ENCODE results near the gene ATP2B2.

Gene ATP2B2

DNA sequence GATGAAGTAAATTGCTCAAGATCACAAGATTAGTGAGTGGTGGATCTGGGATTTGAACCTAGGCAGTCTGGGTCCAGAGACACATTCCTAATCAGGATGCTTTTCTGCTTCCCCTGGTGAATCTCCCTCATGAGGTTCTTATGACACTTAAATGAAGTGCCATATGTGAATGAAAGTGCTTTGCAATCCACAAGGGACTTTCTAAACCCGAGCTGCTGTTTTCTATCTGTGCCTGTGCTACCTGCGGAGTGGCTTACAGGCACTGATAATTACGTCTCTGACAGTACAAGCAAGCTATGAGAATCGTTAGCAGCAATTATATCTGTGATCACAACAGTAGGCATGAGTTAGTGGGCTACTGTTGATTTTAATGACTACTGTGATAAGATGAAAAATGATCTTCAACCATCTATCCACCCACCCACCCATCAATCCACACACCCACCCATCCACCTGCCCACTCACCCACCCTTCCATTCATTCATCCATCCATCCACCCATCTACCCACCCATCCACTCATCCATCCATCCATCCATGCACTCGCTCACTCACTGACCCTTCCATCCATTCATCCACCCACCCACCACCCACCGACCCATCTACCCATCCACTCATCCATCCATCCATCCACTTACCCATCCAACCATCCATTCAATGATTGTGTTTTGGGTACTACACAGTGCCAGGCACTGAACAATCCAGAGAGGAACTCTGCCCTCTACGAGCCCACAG, 51.8 kb downstream of the ATP2B2 start:
- Histone ChIP-seq H4K20me1 (ENCODE audit: insufficient read depth) (no peaks in the 10 kb centered on the region), H3K27me3 (ENCODE audit: insufficient read depth, low read depth) (no peaks in the 10 kb centered on the region), H3K4me3 (IDR thresholded peaks at IDR 0.05; ENCODE audit: insufficient read depth, low read depth, low read length) (no peak overlapping the region), H3K27ac (no peak overlapping the region), H3K4me2 (no peak overlapping the region), H3K9ac (no peak overlapping the region), H3K4me1 (ENCODE audit: low read depth, poor library complexity, severe bottlenecking) (no peaks in the 10 kb centered on the region), H2AFZ (ENCODE audit: low read depth) (no peak overlapping the region), H3K36me3 (ENCODE audit: insufficient read depth) (no peaks in the 10 kb centered on the region), H3K79me2 (ENCODE audit: insufficient read depth, low read depth) (no peaks in the 10 kb centered on the region)
- TF ChIP-seq, protein P1, sequence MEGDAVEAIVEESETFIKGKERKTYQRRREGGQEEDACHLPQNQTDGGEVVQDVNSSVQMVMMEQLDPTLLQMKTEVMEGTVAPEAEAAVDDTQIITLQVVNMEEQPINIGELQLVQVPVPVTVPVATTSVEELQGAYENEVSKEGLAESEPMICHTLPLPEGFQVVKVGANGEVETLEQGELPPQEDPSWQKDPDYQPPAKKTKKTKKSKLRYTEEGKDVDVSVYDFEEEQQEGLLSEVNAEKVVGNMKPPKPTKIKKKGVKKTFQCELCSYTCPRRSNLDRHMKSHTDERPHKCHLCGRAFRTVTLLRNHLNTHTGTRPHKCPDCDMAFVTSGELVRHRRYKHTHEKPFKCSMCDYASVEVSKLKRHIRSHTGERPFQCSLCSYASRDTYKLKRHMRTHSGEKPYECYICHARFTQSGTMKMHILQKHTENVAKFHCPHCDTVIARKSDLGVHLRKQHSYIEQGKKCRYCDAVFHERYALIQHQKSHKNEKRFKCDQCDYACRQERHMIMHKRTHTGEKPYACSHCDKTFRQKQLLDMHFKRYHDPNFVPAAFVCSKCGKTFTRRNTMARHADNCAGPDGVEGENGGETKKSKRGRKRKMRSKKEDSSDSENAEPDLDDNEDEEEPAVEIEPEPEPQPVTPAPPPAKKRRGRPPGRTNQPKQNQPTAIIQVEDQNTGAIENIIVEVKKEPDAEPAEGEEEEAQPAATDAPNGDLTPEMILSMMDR (conservative IDR thresholded peaks at IDR 0.05; ENCODE audit: low read depth, low read length) = no peak

DNA sequence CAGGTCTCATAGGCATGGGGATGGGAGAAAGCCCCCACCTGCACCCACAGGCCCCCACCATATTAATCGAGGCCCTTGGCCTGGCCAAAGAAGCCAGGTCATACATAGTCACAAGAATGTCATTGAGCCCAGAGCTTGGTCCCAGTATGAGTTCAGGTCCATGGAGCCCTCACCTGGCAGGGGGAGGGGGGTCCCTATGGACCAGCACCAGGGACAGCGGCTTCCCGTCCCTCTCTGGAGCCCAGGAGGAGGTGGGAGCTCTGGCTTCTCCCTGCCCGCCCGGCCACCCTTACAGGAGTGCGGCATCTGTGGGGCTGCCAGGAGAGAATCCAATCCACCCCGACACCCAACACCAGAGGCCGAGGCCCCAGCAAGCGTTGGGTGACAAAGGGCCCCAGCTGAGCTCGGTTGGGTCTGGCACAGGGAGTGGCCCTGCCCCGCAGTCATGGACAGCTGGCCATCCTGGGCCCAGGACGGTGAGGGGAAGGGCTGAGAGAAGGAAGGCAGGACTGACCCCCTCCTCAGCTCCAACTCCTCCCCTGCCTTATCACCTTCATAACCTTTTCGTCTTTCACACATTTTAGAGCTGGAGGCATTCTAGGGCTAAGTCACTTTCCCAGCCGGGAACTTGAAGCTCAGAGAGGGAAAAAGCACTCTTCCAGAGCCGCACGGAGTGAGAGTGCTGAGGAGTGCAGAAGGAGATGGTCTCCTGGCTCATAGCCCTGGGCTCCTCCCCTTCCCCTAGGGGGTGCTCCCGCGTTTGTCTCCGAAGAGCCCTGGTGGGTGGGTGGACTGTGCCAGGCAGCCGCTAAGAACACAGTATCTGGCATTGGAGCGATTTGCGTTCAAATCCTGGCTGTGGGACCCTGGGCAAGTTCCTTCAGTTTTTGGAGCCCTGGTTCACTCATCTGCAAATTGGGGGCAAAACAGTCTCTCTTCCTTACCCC, 54.6 kb downstream of the ATP2B2 start:
- Histone ChIP-seq H3K4me2 (no peak overlapping the region), H4K20me1 (ENCODE audit: insufficient read depth) (no peaks in the 10 kb centered on the region)
- TF ChIP-seq, protein P1 (conservative IDR thresholded peaks at IDR 0.05; ENCODE audit: low read depth, low read length) = no peak

DNA sequence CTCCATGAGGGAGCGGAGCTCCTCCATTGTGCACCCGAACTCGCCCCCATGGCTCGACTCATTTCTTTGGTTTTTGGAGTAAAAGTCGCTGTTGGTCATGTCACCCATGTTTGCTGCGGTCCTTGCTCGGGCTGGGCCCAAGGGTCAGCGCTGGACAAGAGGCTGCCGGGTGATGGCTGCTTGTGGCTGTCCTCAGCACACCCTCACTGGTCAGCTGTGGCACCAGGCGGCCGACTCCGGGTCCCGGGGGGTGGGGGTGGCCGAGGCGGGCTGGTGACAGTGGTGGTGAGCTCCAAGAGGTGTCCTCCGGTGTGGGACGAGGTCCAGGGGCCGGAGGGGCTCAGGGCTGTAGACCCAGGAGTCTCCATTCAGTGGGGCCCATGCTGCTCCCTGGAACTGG, 56.0 kb downstream of the ATP2B2 start:
- no peaks in the 10 kb centered on the region; the same call in 1 of the 2 replicates for H3K27me3 ChIP-seq (ENCODE audit: insufficient read depth, low read depth)
- no peak overlapping the region for H2AFZ ChIP-seq (ENCODE audit: low read depth)
- TF ChIP-seq, protein P1 (conservative IDR thresholded peaks at IDR 0.05; ENCODE audit: low read depth, low read length) = no peak
- no peaks in the 10 kb centered on the region for H3K79me2 ChIP-seq (ENCODE audit: insufficient read depth, low read depth)
- H3K36me3 ChIP-seq (ENCODE audit: insufficient read depth) = no peaks in the 10 kb centered on the region
- H3K9ac ChIP-seq = no peak overlapping the region
- no peak overlapping the region for H3K4me2 ChIP-seq
- H3K4me1 ChIP-seq (ENCODE audit: low read depth, poor library complexity, severe bottlenecking) = no peaks in the 10 kb centered on the region
- no peak overlapping the region for H3K4me3 ChIP-seq (IDR thresholded peaks at IDR 0.05; ENCODE audit: insufficient read depth, low read depth, low read length)
- no peaks in the 10 kb centered on the region for H4K20me1 ChIP-seq (ENCODE audit: insufficient read depth)
- no peak overlapping the region for H3K27ac ChIP-seq

More for the DNA sequence above, 54.6 kb downstream of the ATP2B2 start:
- H3K27me3 ChIP-seq (ENCODE audit: insufficient read depth, low read depth) = no peaks in the 10 kb centered on the region; the same call in 1 of the 2 replicates
- H3K79me2 ChIP-seq (ENCODE audit: insufficient read depth, low read depth) = no peaks in the 10 kb centered on the region
- H3K27ac ChIP-seq = no peak overlapping the region
- no peaks in the 10 kb centered on the region for H3K4me1 ChIP-seq (ENCODE audit: low read depth, poor library complexity, severe bottlenecking)
- no peak overlapping the region for H3K9ac ChIP-seq
- no peak overlapping the region for H3K4me3 ChIP-seq (IDR thresholded peaks at IDR 0.05; ENCODE audit: insufficient read depth, low read depth, low read length)
- no peaks in the 10 kb centered on the region for H3K36me3 ChIP-seq (ENCODE audit: insufficient read depth)
- no peak overlapping the region for H2AFZ ChIP-seq (ENCODE audit: low read depth)

DNA sequence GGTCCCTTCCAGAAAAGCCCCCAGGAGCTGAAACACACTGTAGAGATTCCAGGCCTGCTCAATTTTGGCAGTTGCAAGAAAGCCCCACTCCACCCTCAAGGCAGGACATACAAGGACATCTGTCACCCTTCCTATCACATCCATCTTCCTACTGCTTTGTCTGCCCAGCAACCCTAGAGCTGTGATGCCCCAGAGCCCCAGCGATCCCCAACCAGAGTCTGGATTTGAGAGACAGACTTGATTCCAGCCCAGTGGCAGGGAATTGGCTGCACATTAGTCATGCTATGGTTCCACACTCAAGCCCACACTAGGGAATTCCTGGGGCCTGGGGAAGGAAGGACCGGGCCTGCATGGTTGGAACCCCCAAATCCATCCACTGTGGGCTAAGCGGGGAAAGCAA, 56.8 kb downstream of the ATP2B2 start:
- Histone ChIP-seq H3K4me2 (no peak overlapping the region), H3K27ac (no peak overlapping the region), H3K9ac (no peak overlapping the region), H3K36me3 (ENCODE audit: insufficient read depth) (no peaks in the 10 kb centered on the region), H2AFZ (ENCODE audit: low read depth) (no peak overlapping the region), H3K4me1 (ENCODE audit: low read depth, poor library complexity, severe bottlenecking) (no peaks in the 10 kb centered on the region), H3K4me3 (IDR thresholded peaks at IDR 0.05; ENCODE audit: insufficient read depth, low read depth, low read length) (no peak overlapping the region), H3K27me3 (ENCODE audit: insufficient read depth, low read depth) (no peaks in the 10 kb centered on the region; the same call in 1 of the 2 replicates), H4K20me1 (ENCODE audit: insufficient read depth) (no peaks in the 10 kb centered on the region), H3K79me2 (ENCODE audit: insufficient read depth, low read depth) (no peaks in the 10 kb centered on the region)
- TF ChIP-seq, protein P1 (conservative IDR thresholded peaks at IDR 0.05; ENCODE audit: low read depth, low read length) = no peak
